Embryonic facial prominence (tissue), 1 donor: Measurements from ENCODE around the gene DHRSX.
"Not testable (repeated sequence)": the region's sequence is repeated elsewhere in the genome, so short reads cannot be mapped to it uniquely, and the experiment has no call there.

Experiments
- DNase-seq: peaks from one replicate; pipeline ENCODE4 v3.0.0-alpha.2; 2016; ENCODE audit errors: extremely low spot score

DHRSX gene

GRCh38 chrX:2224161-2224560 lies 276.6 kb downstream of the DHRSX start:
- no peak for DNase-seq

DNA sequence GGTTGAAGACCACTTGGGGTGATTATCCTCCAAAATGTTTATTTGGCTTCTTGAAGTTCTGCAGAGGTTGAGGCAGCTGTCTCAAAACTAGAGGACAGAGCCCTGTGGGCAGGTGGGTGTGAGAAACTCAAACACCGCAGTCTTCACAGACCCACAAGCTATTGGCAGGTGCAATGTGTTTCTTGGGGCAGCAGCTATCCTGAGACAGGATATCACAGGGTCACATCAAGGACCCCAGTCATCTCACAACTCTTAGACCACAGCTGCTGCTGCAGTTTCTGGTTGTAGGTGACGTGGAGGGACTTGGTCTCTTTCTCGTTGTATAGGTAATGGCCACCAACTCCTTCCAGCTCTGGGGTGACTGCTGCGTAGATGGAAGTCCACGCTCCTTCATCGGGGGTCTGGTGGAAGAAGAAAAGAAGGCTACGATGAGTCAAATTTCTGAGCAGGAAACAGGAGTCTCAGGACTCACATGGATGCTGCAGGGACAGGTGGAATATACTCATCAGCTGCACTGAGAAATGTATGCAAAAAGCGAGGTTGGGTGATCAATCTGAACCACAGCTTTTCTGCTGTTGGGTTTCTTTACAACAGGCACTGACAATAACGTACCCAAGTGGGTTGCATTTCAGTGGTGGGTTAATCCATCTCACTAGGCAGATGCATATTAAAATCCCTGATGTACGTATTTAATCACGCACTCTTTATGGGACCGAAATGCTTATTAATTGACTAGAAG lies 279.8 kb downstream of the DHRSX start:
- DNase-seq: no peak

DNA sequence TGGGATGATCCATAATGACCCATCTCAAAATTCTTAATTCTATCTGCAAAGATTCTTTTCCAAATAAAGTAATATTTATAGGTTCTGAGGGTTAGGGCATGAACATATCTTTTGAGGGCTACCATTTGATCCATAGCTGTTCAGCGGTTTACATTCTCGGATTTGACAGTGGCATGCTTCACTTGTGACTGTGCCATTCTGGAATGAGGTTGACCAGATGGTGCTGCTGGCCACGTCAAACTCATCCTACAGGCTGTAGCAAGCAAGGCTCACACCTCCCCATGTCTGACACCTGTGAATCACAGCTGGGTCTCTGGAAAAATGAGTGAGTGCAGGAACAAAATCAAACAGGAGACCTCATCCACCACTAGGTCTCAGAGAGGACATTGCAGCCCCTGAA lies 280.5 kb downstream of the DHRSX start:
- DNase-seq: no peak

DNA sequence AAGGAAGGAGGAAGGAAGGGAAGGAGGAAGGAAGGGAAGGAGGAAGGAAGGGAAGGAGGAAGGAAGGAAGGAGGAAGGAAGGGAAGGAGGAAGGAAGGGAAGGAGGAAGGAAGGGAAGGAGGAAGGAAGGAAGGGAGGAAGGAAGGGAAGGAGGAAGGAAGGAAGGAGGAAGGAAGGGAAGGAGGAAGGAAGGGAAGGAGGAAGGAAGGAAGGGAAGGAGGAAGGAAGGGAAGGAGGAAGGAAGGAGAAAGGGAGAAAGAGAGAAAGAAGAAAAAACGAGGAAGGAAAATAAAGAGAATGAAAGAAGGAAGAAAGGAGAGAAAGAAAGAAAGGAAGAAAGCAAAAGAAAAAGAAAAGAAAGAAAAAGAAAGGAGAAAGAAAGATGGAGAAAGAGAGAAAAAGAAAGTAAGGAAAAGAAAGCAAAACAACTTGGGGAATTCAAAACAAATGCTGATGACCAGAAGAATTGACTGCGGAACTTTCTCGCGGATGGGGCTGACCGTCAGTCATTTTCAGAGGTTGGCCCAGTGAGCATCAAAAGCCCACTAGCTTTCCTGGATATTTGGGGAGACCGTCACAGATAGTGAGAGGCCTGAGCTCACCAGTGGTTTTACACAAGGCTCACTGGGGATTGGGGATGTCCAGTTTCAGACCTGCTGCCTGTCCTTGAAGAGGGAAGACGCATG lies 286.5 kb downstream of the DHRSX start:
- DNase-seq: not testable (repeated sequence)

GRCh38 chrX:2211667-2212066 lies 289.1 kb downstream of the DHRSX start:
- DNase-seq: not testable (repeated sequence)

DNA sequence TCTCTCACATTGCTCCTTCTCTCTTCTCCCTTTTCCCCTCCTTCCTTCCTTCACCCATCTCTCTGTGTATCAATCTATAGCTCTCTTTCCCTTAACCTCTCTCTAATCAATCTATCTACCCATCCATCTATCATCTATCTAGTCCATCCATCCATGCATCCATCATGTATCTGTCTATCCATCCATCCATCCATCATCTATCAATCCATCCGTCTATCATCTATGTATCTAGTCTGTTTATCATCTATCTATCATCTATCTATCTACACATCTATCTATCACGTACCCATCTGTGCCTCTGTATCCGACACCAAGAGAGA lies 307.5 kb downstream of the DHRSX start:
- no peak for DNase-seq

- no peak for DNase-seq
Measured at GRCh38 chrX:2192584-2193272, 308.0 kb downstream of the DHRSX start.

GRCh38 chrX:2188840-2189239 lies 311.9 kb downstream of the DHRSX start:
- no peak for DNase-seq

- DNase-seq: no peak
Measured at GRCh38 chrX:2188330-2188792, 312.4 kb downstream of the DHRSX start.

GRCh38 chrX:2187352-2188115 lies 313.2 kb downstream of the DHRSX start:
- DNase-seq: no peak

GRCh38 chrX:2185341-2186082 lies 315.3 kb downstream of the DHRSX start:
- DNase-seq: no peak

GRCh38 chrX:2184089-2184488 lies 316.7 kb downstream of the DHRSX start:
- no peak for DNase-seq

DNA sequence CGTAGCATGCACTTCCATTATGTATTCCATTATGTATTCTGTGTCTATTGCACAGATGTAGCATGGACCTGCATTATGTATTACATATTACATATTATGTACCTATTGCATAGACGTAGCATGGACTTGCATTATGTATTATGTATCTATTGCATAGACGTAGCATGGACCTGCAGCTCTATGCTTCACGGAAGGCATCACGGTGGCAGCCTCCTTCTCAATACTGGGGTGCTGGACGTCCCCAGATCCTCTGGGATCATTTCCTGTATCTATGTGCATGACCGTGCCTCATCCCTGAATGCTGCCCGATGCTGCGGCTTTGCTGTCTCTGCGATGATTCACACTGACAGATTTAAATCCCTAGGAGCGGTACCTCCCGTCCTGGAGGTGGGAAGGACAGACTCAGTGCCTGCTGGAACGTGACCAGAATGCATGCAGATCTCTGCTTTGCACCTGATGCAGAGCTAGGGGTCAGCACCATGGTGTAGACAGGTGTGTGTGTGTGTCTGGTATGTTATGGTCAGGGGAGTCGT lies 317.5 kb downstream of the DHRSX start:
- no peak for DNase-seq

DNA sequence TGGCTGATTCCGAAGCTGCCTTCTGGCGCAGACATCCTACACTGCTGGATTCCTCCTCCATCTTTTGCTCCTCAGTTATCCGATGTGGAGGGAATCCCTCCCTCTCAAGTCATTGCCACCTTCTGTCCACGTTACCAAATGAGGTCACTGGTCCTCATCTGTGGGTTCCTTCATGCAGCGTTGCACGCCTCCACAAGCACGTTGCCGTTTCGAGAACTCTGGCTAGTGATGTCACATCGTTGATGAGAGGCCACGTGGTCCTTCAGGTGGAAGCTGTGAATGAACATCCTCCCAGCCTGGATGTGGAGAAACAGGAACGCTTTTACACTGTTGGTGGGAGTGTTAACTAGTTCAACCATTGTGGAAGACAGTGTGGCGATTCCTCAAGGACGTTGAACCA lies 323.2 kb downstream of the DHRSX start:
- DNase-seq: no peak

GRCh38 chrX:2176733-2177132 lies 324.0 kb downstream of the DHRSX start:
- no peak for DNase-seq

DNA sequence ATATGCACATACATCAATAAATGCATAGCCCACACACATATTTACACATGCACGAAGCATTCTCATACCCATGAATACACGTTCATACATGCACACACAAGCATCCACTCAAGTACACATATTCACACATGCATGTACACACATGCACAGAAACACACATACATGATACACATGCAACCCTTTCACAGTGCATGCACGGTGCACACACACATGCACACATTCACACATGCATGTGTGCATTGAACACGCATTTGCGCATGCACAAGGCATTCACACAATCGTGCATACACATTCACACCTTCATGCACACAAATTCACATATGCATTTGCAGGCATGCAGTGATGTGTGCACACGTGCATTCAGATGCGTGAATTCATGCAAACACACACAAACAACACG lies 324.5 kb downstream of the DHRSX start:
- DNase-seq: no peak

GRCh38 chrX:2172359-2172758 lies 328.4 kb downstream of the DHRSX start:
- no peak for DNase-seq
